Measurements from ENCODE around the gene PPIF.

- TF ChIP-seq CTCF (optimal IDR thresholded peaks at IDR 0.05 in 1 of 3, IDR thresholded peaks at IDR 0.05 in 1 of 3, conservative IDR thresholded peaks at IDR 0.05 in 1 of 3; ENCODE audit: extremely low read depth in 1 of 3, insufficient read depth in 2 of 3, low read length in 3 of 3) (no peak), EZH2 (IDR thresholded peaks at IDR 0.05; ENCODE audit: low read length) (no peak)
These were observed 3.3 kb downstream of the PPIF start for GRCh38 chr10:79350407-79351154.

Measured in keratinocyte (primary cell).